Measurements from ENCODE around the gene UBE2E2.
A peak's percentile ranks its signal among the peaks of the same experiment; 100 is the strongest.

The UBE2E2 gene

GRCh38 chr3:23202921-23203707 lies at the start of gene UBE2E2:
Gene UBE2E2, plus strand, starts transcription at chr3:23203327.
- H3K9ac ChIP-seq (ENCODE audit: low read length) = peak within 1 kb of the TSS; percentile 72
- H3K36me3 ChIP-seq (ENCODE audit: control insufficient read depth, insufficient read depth, low read length) = no peaks in the 10 kb centered on the region
- H3K4me3 ChIP-seq (ENCODE audit: low read length) = peak within 1 kb of the TSS; percentile 89
- no peaks in the 10 kb centered on the region for H3K27me3 ChIP-seq (ENCODE audit: control insufficient read depth, insufficient read depth, low read length)
- peaks cover 8% of the 10 kb centered on the region for H3K4me1 ChIP-seq (ENCODE audit: control insufficient read depth, insufficient read depth, low read length)
- H3K27ac ChIP-seq (ENCODE audit: low read depth, low read length) = peak within 1 kb of the TSS; percentile 80

- Histone ChIP-seq H3K4me3 (ENCODE audit: low read length) (no peak overlapping the region), H3K27me3 (ENCODE audit: control insufficient read depth, insufficient read depth, low read length) (no peaks in the 10 kb centered on the region), H3K27ac (ENCODE audit: low read depth, low read length) (no peak overlapping the region)
Observed at GRCh38 chr3:23153436-23153835, 49.7 kb upstream of the UBE2E2 start.

GRCh38 chr3:23157331-23157730 lies 45.8 kb upstream of the UBE2E2 start:
- Histone ChIP-seq H3K36me3 (ENCODE audit: control insufficient read depth, insufficient read depth, low read length) (no peaks in the 10 kb centered on the region), H3K4me3 (ENCODE audit: low read length) (no peak overlapping the region), H3K4me1 (ENCODE audit: control insufficient read depth, insufficient read depth, low read length) (no peaks in the 10 kb centered on the region), H3K27me3 (ENCODE audit: control insufficient read depth, insufficient read depth, low read length) (no peaks in the 10 kb centered on the region), H3K27ac (ENCODE audit: low read depth, low read length) (no peak overlapping the region), H3K9ac (ENCODE audit: low read length) (no peak overlapping the region)

More at GRCh38 chr3:23153436-23153835, 49.7 kb upstream of the UBE2E2 start:
- H3K36me3 ChIP-seq (ENCODE audit: control insufficient read depth, insufficient read depth, low read length) = no peaks in the 10 kb centered on the region
- no peaks in the 10 kb centered on the region for H3K4me1 ChIP-seq (ENCODE audit: control insufficient read depth, insufficient read depth, low read length)
- H3K9ac ChIP-seq (ENCODE audit: low read length) = no peak overlapping the region

GRCh38 chr3:23159929-23160328 lies 43.2 kb upstream of the UBE2E2 start:
- no peak overlapping the region for H3K9ac ChIP-seq (ENCODE audit: low read length)
- no peaks in the 10 kb centered on the region for H3K36me3 ChIP-seq (ENCODE audit: control insufficient read depth, insufficient read depth, low read length)
- H3K27ac ChIP-seq (ENCODE audit: low read depth, low read length) = no peak overlapping the region
- H3K27me3 ChIP-seq (ENCODE audit: control insufficient read depth, insufficient read depth, low read length) = no peaks in the 10 kb centered on the region
- no peaks in the 10 kb centered on the region for H3K4me1 ChIP-seq (ENCODE audit: control insufficient read depth, insufficient read depth, low read length)
- H3K4me3 ChIP-seq (ENCODE audit: low read length) = no peak overlapping the region

GRCh38 chr3:23161308-23161707 lies 41.8 kb upstream of the UBE2E2 start:
- no peaks in the 10 kb centered on the region for H3K4me1 ChIP-seq (ENCODE audit: control insufficient read depth, insufficient read depth, low read length)
- no peak overlapping the region for H3K27ac ChIP-seq (ENCODE audit: low read depth, low read length)
- no peaks in the 10 kb centered on the region for H3K36me3 ChIP-seq (ENCODE audit: control insufficient read depth, insufficient read depth, low read length)
- H3K4me3 ChIP-seq (ENCODE audit: low read length) = no peak overlapping the region
- no peak overlapping the region for H3K9ac ChIP-seq (ENCODE audit: low read length)
- H3K27me3 ChIP-seq (ENCODE audit: control insufficient read depth, insufficient read depth, low read length) = no peaks in the 10 kb centered on the region

- H3K4me1 ChIP-seq (ENCODE audit: control insufficient read depth, insufficient read depth, low read length) = no peaks in the 10 kb centered on the region
- no peak overlapping the region for H3K4me3 ChIP-seq (ENCODE audit: low read length)
- no peak overlapping the region for H3K9ac ChIP-seq (ENCODE audit: low read length)
- no peak overlapping the region for H3K27ac ChIP-seq (ENCODE audit: low read depth, low read length)
- H3K36me3 ChIP-seq (ENCODE audit: control insufficient read depth, insufficient read depth, low read length) = no peaks in the 10 kb centered on the region
- no peaks in the 10 kb centered on the region for H3K27me3 ChIP-seq (ENCODE audit: control insufficient read depth, insufficient read depth, low read length)
Observed at GRCh38 chr3:23161896-23162570, 41.1 kb upstream of the UBE2E2 start.

- Histone ChIP-seq H3K4me3 (ENCODE audit: low read length) (no peak overlapping the region), H3K9ac (ENCODE audit: low read length) (no peak overlapping the region), H3K27ac (ENCODE audit: low read depth, low read length) (no peak overlapping the region), H3K36me3 (ENCODE audit: control insufficient read depth, insufficient read depth, low read length) (no peaks in the 10 kb centered on the region), H3K27me3 (ENCODE audit: control insufficient read depth, insufficient read depth, low read length) (no peaks in the 10 kb centered on the region), H3K4me1 (ENCODE audit: control insufficient read depth, insufficient read depth, low read length) (no peaks in the 10 kb centered on the region)
Observed at GRCh38 chr3:23162934-23163333, 40.2 kb upstream of the UBE2E2 start.

GRCh38 chr3:23164746-23165145 lies 38.4 kb upstream of the UBE2E2 start:
- no peak overlapping the region for H3K4me3 ChIP-seq (ENCODE audit: low read length)
- H3K4me1 ChIP-seq (ENCODE audit: control insufficient read depth, insufficient read depth, low read length) = no peaks in the 10 kb centered on the region
- H3K9ac ChIP-seq (ENCODE audit: low read length) = no peak overlapping the region
- no peaks in the 10 kb centered on the region for H3K36me3 ChIP-seq (ENCODE audit: control insufficient read depth, insufficient read depth, low read length)
- no peaks in the 10 kb centered on the region for H3K27me3 ChIP-seq (ENCODE audit: control insufficient read depth, insufficient read depth, low read length)
- no peak overlapping the region for H3K27ac ChIP-seq (ENCODE audit: low read depth, low read length)

- Histone ChIP-seq H3K27ac (ENCODE audit: low read depth, low read length) (no peak overlapping the region), H3K4me3 (ENCODE audit: low read length) (no peak overlapping the region), H3K36me3 (ENCODE audit: control insufficient read depth, insufficient read depth, low read length) (no peaks in the 10 kb centered on the region)
Observed at GRCh38 chr3:23165571-23165970, 37.6 kb upstream of the UBE2E2 start.

GRCh38 chr3:23166276-23166675 lies 36.9 kb upstream of the UBE2E2 start:
- Histone ChIP-seq H3K36me3 (ENCODE audit: control insufficient read depth, insufficient read depth, low read length) (no peaks in the 10 kb centered on the region), H3K27ac (ENCODE audit: low read depth, low read length) (no peak overlapping the region), H3K27me3 (ENCODE audit: control insufficient read depth, insufficient read depth, low read length) (no peaks in the 10 kb centered on the region), H3K9ac (ENCODE audit: low read length) (no peak overlapping the region), H3K4me3 (ENCODE audit: low read length) (no peak overlapping the region), H3K4me1 (ENCODE audit: control insufficient read depth, insufficient read depth, low read length) (no peaks in the 10 kb centered on the region)

More at GRCh38 chr3:23165571-23165970, 37.6 kb upstream of the UBE2E2 start:
- Histone ChIP-seq H3K4me1 (ENCODE audit: control insufficient read depth, insufficient read depth, low read length) (no peaks in the 10 kb centered on the region), H3K9ac (ENCODE audit: low read length) (no peak overlapping the region), H3K27me3 (ENCODE audit: control insufficient read depth, insufficient read depth, low read length) (no peaks in the 10 kb centered on the region)

GRCh38 chr3:23166845-23167244 lies 36.3 kb upstream of the UBE2E2 start:
- Histone ChIP-seq H3K27ac (ENCODE audit: low read depth, low read length) (no peak overlapping the region), H3K4me3 (ENCODE audit: low read length) (no peak overlapping the region), H3K36me3 (ENCODE audit: control insufficient read depth, insufficient read depth, low read length) (no peaks in the 10 kb centered on the region), H3K9ac (ENCODE audit: low read length) (no peak overlapping the region), H3K4me1 (ENCODE audit: control insufficient read depth, insufficient read depth, low read length) (no peaks in the 10 kb centered on the region), H3K27me3 (ENCODE audit: control insufficient read depth, insufficient read depth, low read length) (no peaks in the 10 kb centered on the region)

- Histone ChIP-seq H3K4me3 (ENCODE audit: low read length) (no peak overlapping the region), H3K36me3 (ENCODE audit: control insufficient read depth, insufficient read depth, low read length) (no peaks in the 10 kb centered on the region), H3K9ac (ENCODE audit: low read length) (no peak overlapping the region), H3K27ac (ENCODE audit: low read depth, low read length) (no peak overlapping the region), H3K27me3 (ENCODE audit: control insufficient read depth, insufficient read depth, low read length) (no peaks in the 10 kb centered on the region), H3K4me1 (ENCODE audit: control insufficient read depth, insufficient read depth, low read length) (no peaks in the 10 kb centered on the region)
Observed at GRCh38 chr3:23169551-23169950, 33.6 kb upstream of the UBE2E2 start.

GRCh38 chr3:23170291-23170690 lies 32.8 kb upstream of the UBE2E2 start:
- no peak overlapping the region for H3K4me3 ChIP-seq (ENCODE audit: low read length)
- H3K9ac ChIP-seq (ENCODE audit: low read length) = no peak overlapping the region

More at GRCh38 chr3:23170291-23170690, 32.8 kb upstream of the UBE2E2 start:
- Histone ChIP-seq H3K4me1 (ENCODE audit: control insufficient read depth, insufficient read depth, low read length) (no peaks in the 10 kb centered on the region), H3K27ac (ENCODE audit: low read depth, low read length) (no peak overlapping the region), H3K27me3 (ENCODE audit: control insufficient read depth, insufficient read depth, low read length) (no peaks in the 10 kb centered on the region), H3K36me3 (ENCODE audit: control insufficient read depth, insufficient read depth, low read length) (no peaks in the 10 kb centered on the region)

Data from rectal smooth muscle tissue (tissue), 1 donor.